Measurements from ENCODE around the gene RASSF5.
A peak's percentile ranks its signal among the peaks of the same experiment; 100 is the strongest.

The RASSF5 gene

GRCh38 chr1:206507284-206508129 is at the start of gene RASSF5:
TSS of gene RASSF5 (plus strand) at chr1:206507531. CDS start at chr1:206507603, 72 bp downstream.
- DNase-seq = peak; percentile 40

GRCh38 chr1:206459703-206460102 is 47.6 kb upstream of the RASSF5 start:
- DNase-seq = no peak

- DNase-seq = no peak
Measured at GRCh38 chr1:206460836-206461426, 46.4 kb upstream of the RASSF5 start.

GRCh38 chr1:206461602-206462455 is 45.5 kb upstream of the RASSF5 start:
- peak; percentile 51 for DNase-seq

- no peak for DNase-seq
Measured at GRCh38 chr1:206463137-206463536, 44.2 kb upstream of the RASSF5 start.

- DNase-seq = no peak
Measured at GRCh38 chr1:206463911-206464310, 43.4 kb upstream of the RASSF5 start.

GRCh38 chr1:206464456-206464964 is 42.8 kb upstream of the RASSF5 start:
- DNase-seq = no peak

- no peak for DNase-seq
Measured at GRCh38 chr1:206465951-206466350, 41.4 kb upstream of the RASSF5 start.

- no peak for DNase-seq
Measured at GRCh38 chr1:206466840-206467649, 40.3 kb upstream of the RASSF5 start.

GRCh38 chr1:206467915-206468314 is 39.4 kb upstream of the RASSF5 start:
- DNase-seq = no peak

- DNase-seq = no peak
Measured at GRCh38 chr1:206468571-206468970, 38.8 kb upstream of the RASSF5 start.

- no peak for DNase-seq
Measured at GRCh38 chr1:206469411-206469932, 37.9 kb upstream of the RASSF5 start.

GRCh38 chr1:206469933-206470691 is 37.2 kb upstream of the RASSF5 start, which contains the start of gene IKBKE:
TSS of gene IKBKE (plus strand) at chr1:206470476. CDS start at chr1:206473228, 2,752 bp downstream.
- DNase-seq = peak; percentile 35

GRCh38 chr1:206470692-206471414 is 36.5 kb upstream of the RASSF5 start:
- no peak for DNase-seq

GRCh38 chr1:206471415-206471801 is 35.9 kb upstream of the RASSF5 start:
- no peak for DNase-seq

- DNase-seq = no peak
Measured at GRCh38 chr1:206472024-206472423, 35.3 kb upstream of the RASSF5 start.

GRCh38 chr1:206472454-206472853 is 34.9 kb upstream of the RASSF5 start:
- no peak for DNase-seq

- no peak for DNase-seq
Measured at GRCh38 chr1:206472886-206473285, 34.4 kb upstream of the RASSF5 start.

GRCh38 chr1:206476058-206476457 is 31.3 kb upstream of the RASSF5 start:
- no peak for DNase-seq

GRCh38 chr1:206476591-206476990 is 30.7 kb upstream of the RASSF5 start:
- DNase-seq = no peak

Data from T1000 (cell line).